ENCODE data around the gene DCDC2. TPM values are rescaled to one million over a fixed set of nuclear protein-coding genes. Genes with fewer than 3 reads are reported as not detected.
"Not testable (repeated sequence)": the region's sequence is repeated elsewhere in the genome, so short reads cannot be mapped to it uniquely, and the experiment has no call there.

The DCDC2 gene
- total and polyA plus RNA-seq, 4 donors: 0.51 to 13.0 (median 2.0) TPM

GRCh38 chr6:24238700-24239099 is 119.2 kb downstream of the DCDC2 start:
- Histone ChIP-seq H3K4me3 (ENCODE audit: low read depth in 1 of 3, low read length in 3 of 3) (no peak overlapping the region), H3K27ac (ENCODE audit: low read depth in 1 of 2, low read length in 2 of 2) (no peak overlapping the region), H3K9ac (ENCODE audit: low read depth in 1 of 2, low read length in 2 of 2) (no peak overlapping the region), H3K27me3 (ENCODE audit: control insufficient read depth in 4 of 4, insufficient read depth in 4 of 4, low read length in 3 of 4) (peaks cover 0 to 3% (median 0%) of the 10 kb centered on the region in 4 donors), H3K4me1 (ENCODE audit: control insufficient read depth in 4 of 4, insufficient read depth in 4 of 4, low read length in 3 of 4) (no peaks in the 10 kb centered on the region), H3K36me3 (ENCODE audit: control insufficient read depth in 4 of 4, insufficient read depth in 3 of 4, low read depth in 1 of 4, low read length in 3 of 4) (no peaks in the 10 kb centered on the region), H3K9me3 (ENCODE audit: control insufficient read depth in 4 of 4, low read length in 3 of 4) (no peaks in the 10 kb centered on the region)
- no peak for DNase-seq (ENCODE audit: low spot score)
- WGBS: 94% methylated on average over 3 of the region's 3 CpGs
- TF ChIP-seq JUND (IDR thresholded peaks at IDR 0.05) (no peak), TAF1 (conservative IDR thresholded peaks at IDR 0.05) (no peak), CTCF (IDR thresholded peaks at IDR 0.05; ENCODE audit: low read depth, low read length, missing input control) (no peak), FOXA1 (IDR thresholded peaks at IDR 0.05) (no peak), MAX (IDR thresholded peaks at IDR 0.05) (no peak), GABPA (IDR thresholded peaks at IDR 0.05 in 1 of 2, conservative IDR thresholded peaks at IDR 0.05 in 1 of 2) (no peak)

- H3K27ac ChIP-seq (ENCODE audit: low read depth in 1 of 2, low read length in 2 of 2); H3K9me3 ChIP-seq (ENCODE audit: control insufficient read depth in 4 of 4, low read length in 3 of 4); H3K9ac ChIP-seq (ENCODE audit: low read depth in 1 of 2, low read length in 2 of 2); H3K27me3 ChIP-seq (ENCODE audit: control insufficient read depth in 4 of 4, insufficient read depth in 4 of 4, low read length in 3 of 4); H3K36me3 ChIP-seq (ENCODE audit: control insufficient read depth in 4 of 4, insufficient read depth in 3 of 4, low read depth in 1 of 4, low read length in 3 of 4); DNase-seq (ENCODE audit: low spot score); H3K4me3 ChIP-seq (ENCODE audit: low read depth in 1 of 3, low read length in 3 of 3); H3K4me1 ChIP-seq (ENCODE audit: control insufficient read depth in 4 of 4, insufficient read depth in 4 of 4, low read length in 3 of 4): not testable (repeated sequence)
- 64% methylated on average over 3 of the region's 3 CpGs for WGBS
Observed at GRCh38 chr6:24236779-24237178, 121.1 kb downstream of the DCDC2 start.

GRCh38 chr6:24233813-24234442 is 123.9 kb downstream of the DCDC2 start:
- 70% methylated on average over 6 of the region's 6 CpGs for WGBS
- no peak overlapping the region for H3K9ac ChIP-seq (ENCODE audit: low read depth in 1 of 2, low read length in 2 of 2)
- no peak overlapping the region for H3K27ac ChIP-seq (ENCODE audit: low read depth in 1 of 2, low read length in 2 of 2)
- DNase-seq (ENCODE audit: low spot score): no peak
- TF ChIP-seq RXRA (IDR thresholded peaks at IDR 0.05) (no peak), MAX (IDR thresholded peaks at IDR 0.05) (no peak), JUND (IDR thresholded peaks at IDR 0.05) (no peak), HNF4G (IDR thresholded peaks at IDR 0.05) (no peak), HNF4A (conservative IDR thresholded peaks at IDR 0.05) (no peak), REST (IDR thresholded peaks at IDR 0.05) (no peak), ZBTB33 (IDR thresholded peaks at IDR 0.05) (no peak)
- peaks cover 0 to 3% (median 0%) of the 10 kb centered on the region in 4 donors for H3K27me3 ChIP-seq (ENCODE audit: control insufficient read depth in 4 of 4, insufficient read depth in 4 of 4, low read length in 3 of 4)
- no peak overlapping the region for H3K4me3 ChIP-seq (ENCODE audit: low read depth in 1 of 3, low read length in 3 of 3)
- H3K4me1 ChIP-seq (ENCODE audit: control insufficient read depth in 4 of 4, insufficient read depth in 4 of 4, low read length in 3 of 4): no peaks in the 10 kb centered on the region
- H3K9me3 ChIP-seq (ENCODE audit: control insufficient read depth in 4 of 4, low read length in 3 of 4): no peaks in the 10 kb centered on the region
- no peaks in the 10 kb centered on the region for H3K36me3 ChIP-seq (ENCODE audit: control insufficient read depth in 4 of 4, insufficient read depth in 3 of 4, low read depth in 1 of 4, low read length in 3 of 4)

Measured in liver (tissue), 9 donors.